Measurements from ENCODE around the gene PLEKHA6. TPM values are rescaled to one million over a fixed set of nuclear protein-coding genes. Genes with fewer than 3 reads are reported as not detected.

Gene PLEKHA6
- total RNA-seq, 1 experiment from 2014 or later: 0.30 TPM

DNA sequence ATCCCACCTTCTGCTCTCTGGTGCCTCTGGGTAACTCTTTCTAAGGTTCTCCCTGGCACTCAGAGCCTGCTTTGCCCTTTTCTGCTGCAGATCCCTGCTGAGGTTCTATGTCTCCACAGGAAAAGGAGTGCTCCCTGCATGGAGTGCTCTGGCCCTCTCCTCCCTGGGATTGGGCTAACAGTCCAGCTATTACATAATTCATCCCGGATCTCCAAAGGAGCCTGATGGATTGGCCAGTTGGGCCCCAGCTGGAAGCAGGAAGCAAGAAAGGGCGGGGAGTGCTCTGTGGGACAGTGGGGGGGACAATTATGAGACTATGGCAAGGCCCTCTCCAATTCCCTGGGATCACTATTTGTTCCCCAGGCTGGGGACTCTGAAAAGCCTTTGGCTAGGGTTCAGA is 94.1 kb downstream of the PLEKHA6 start:
- H3K27ac ChIP-seq (ENCODE audit: low read length): no peak overlapping the region
- H3K9me3 ChIP-seq (ENCODE audit: low read length): no peaks in the 10 kb centered on the region
- no peak overlapping the region for H2AFZ ChIP-seq (ENCODE audit: low read length)
- H3K79me2 ChIP-seq (ENCODE audit: low read length): no peaks in the 10 kb centered on the region
- H3K9ac ChIP-seq (ENCODE audit: low read length): no peak overlapping the region
- H3K27me3 ChIP-seq (ENCODE audit: low read length): no peaks in the 10 kb centered on the region
- no peaks in the 10 kb centered on the region for H3K36me3 ChIP-seq (ENCODE audit: insufficient read depth, low read length)
- no peak overlapping the region for H3K4me2 ChIP-seq (ENCODE audit: low read depth, low read length, poor library complexity, severe bottlenecking)
- H4K20me1 ChIP-seq (ENCODE audit: insufficient read depth, low read depth, low read length): no peaks in the 10 kb centered on the region
- no peak for DNase-seq
- H3K9me2 ChIP-seq (replicated peaks; ENCODE audit: insufficient read depth, low read length): no peaks in the 10 kb centered on the region
- no peaks in the 10 kb centered on the region for H3K4me1 ChIP-seq (ENCODE audit: low read length)
- no peak overlapping the region for H3K4me3 ChIP-seq (ENCODE audit: low read length)

GRCh38 chr1:204264805-204265204 is 94.9 kb downstream of the PLEKHA6 start:
- H3K27me3 ChIP-seq (ENCODE audit: low read length): no peaks in the 10 kb centered on the region
- H3K4me2 ChIP-seq (ENCODE audit: low read depth, low read length, poor library complexity, severe bottlenecking): no peak overlapping the region
- no peaks in the 10 kb centered on the region for H3K9me2 ChIP-seq (replicated peaks; ENCODE audit: insufficient read depth, low read length)
- H4K20me1 ChIP-seq (ENCODE audit: insufficient read depth, low read depth, low read length): no peaks in the 10 kb centered on the region
- no peaks in the 10 kb centered on the region for H3K4me1 ChIP-seq (ENCODE audit: low read length)
- no peak for DNase-seq
- no peaks in the 10 kb centered on the region for H3K79me2 ChIP-seq (ENCODE audit: low read length)
- H3K9me3 ChIP-seq (ENCODE audit: low read length): no peaks in the 10 kb centered on the region
- no peak overlapping the region for H3K4me3 ChIP-seq (ENCODE audit: low read length)
- no peak overlapping the region for H3K27ac ChIP-seq (ENCODE audit: low read length)
- no peak overlapping the region for H2AFZ ChIP-seq (ENCODE audit: low read length)
- no peak overlapping the region for H3K9ac ChIP-seq (ENCODE audit: low read length)
- no peaks in the 10 kb centered on the region for H3K36me3 ChIP-seq (ENCODE audit: insufficient read depth, low read length)

- H3K79me2 ChIP-seq (ENCODE audit: low read length): no peaks in the 10 kb centered on the region
- H3K9me2 ChIP-seq (replicated peaks; ENCODE audit: insufficient read depth, low read length): no peaks in the 10 kb centered on the region
- H3K4me2 ChIP-seq (ENCODE audit: low read depth, low read length, poor library complexity, severe bottlenecking): no peak overlapping the region
- H3K4me3 ChIP-seq (ENCODE audit: low read length): no peak overlapping the region
- no peak overlapping the region for H3K27ac ChIP-seq (ENCODE audit: low read length)
- no peak for DNase-seq
- H2AFZ ChIP-seq (ENCODE audit: low read length): no peak overlapping the region
- no peaks in the 10 kb centered on the region for H3K27me3 ChIP-seq (ENCODE audit: low read length)
- H3K4me1 ChIP-seq (ENCODE audit: low read length): no peaks in the 10 kb centered on the region
- H4K20me1 ChIP-seq (ENCODE audit: insufficient read depth, low read depth, low read length): no peaks in the 10 kb centered on the region
- no peak overlapping the region for H3K9ac ChIP-seq (ENCODE audit: low read length)
- no peaks in the 10 kb centered on the region for H3K36me3 ChIP-seq (ENCODE audit: insufficient read depth, low read length)
- no peaks in the 10 kb centered on the region for H3K9me3 ChIP-seq (ENCODE audit: low read length)
Observed at GRCh38 chr1:204263254-204263910, 96.3 kb downstream of the PLEKHA6 start.

DNA sequence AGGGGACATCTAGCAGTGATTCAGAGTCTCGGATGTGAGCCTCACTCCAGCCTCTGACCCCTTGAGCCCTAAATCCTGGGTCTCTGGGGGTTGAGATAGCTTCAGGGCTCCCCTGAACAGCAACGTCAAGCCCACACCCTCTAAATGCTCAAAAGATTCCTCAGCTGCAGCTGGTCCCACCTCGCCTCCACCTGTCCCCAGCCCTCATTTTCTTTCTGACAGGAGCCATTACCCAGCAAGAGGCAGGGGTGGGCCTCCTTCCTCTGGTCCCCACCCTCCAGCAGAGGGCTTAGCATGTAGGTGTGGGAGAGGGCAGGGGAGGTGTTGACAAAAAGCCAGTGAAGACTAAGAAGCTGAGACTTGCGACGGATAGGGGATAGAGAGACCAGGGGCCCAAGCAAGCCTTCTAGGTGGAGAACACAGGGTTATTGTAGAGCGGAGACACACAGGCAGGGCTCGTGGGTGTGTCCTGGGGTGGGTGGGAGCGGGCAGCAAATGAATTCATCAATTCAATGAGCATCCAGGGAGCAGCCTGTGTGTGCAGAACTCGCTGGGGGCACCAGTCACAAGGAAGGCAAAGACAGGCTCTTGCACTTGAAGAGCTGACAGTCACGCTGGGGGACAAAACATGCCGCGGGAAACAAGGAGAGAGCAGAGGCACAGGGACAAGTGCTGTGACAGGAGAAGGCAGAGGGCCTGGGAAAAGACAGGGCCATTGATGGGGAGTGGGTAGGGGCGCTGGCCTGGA is 97.0 kb downstream of the PLEKHA6 start:
- H2AFZ ChIP-seq (ENCODE audit: low read length): no peak overlapping the region
- DNase-seq: no peak
- no peak overlapping the region for H3K27ac ChIP-seq (ENCODE audit: low read length)
- H3K9me3 ChIP-seq (ENCODE audit: low read length): no peaks in the 10 kb centered on the region
- H3K4me3 ChIP-seq (ENCODE audit: low read length): no peak overlapping the region
- no peaks in the 10 kb centered on the region for H3K9me2 ChIP-seq (replicated peaks; ENCODE audit: insufficient read depth, low read length)
- no peaks in the 10 kb centered on the region for H3K36me3 ChIP-seq (ENCODE audit: insufficient read depth, low read length)
- no peaks in the 10 kb centered on the region for H3K79me2 ChIP-seq (ENCODE audit: low read length)
- no peaks in the 10 kb centered on the region for H3K4me1 ChIP-seq (ENCODE audit: low read length)
- no peaks in the 10 kb centered on the region for H4K20me1 ChIP-seq (ENCODE audit: insufficient read depth, low read depth, low read length)
- no peak overlapping the region for H3K9ac ChIP-seq (ENCODE audit: low read length)
- no peaks in the 10 kb centered on the region for H3K27me3 ChIP-seq (ENCODE audit: low read length)
- H3K4me2 ChIP-seq (ENCODE audit: low read depth, low read length, poor library complexity, severe bottlenecking): no peak overlapping the region

- Histone ChIP-seq H4K20me1 (ENCODE audit: insufficient read depth, low read depth, low read length) (no peaks in the 10 kb centered on the region), H3K27me3 (ENCODE audit: low read length) (no peaks in the 10 kb centered on the region), H3K4me2 (ENCODE audit: low read depth, low read length, poor library complexity, severe bottlenecking) (no peak overlapping the region), H3K27ac (ENCODE audit: low read length) (no peak overlapping the region), H3K9ac (ENCODE audit: low read length) (no peak overlapping the region), H3K4me3 (ENCODE audit: low read length) (no peak overlapping the region), H3K4me1 (ENCODE audit: low read length) (no peaks in the 10 kb centered on the region), H3K9me2 (replicated peaks; ENCODE audit: insufficient read depth, low read length) (no peaks in the 10 kb centered on the region), H2AFZ (ENCODE audit: low read length) (no peak overlapping the region), H3K79me2 (ENCODE audit: low read length) (no peaks in the 10 kb centered on the region), H3K36me3 (ENCODE audit: insufficient read depth, low read length) (no peaks in the 10 kb centered on the region), H3K9me3 (ENCODE audit: low read length) (no peaks in the 10 kb centered on the region)
- DNase-seq: no peak
Observed at GRCh38 chr1:204261746-204262505, 97.8 kb downstream of the PLEKHA6 start.

- no peaks in the 10 kb centered on the region for H3K9me3 ChIP-seq (ENCODE audit: low read length)
- no peaks in the 10 kb centered on the region for H4K20me1 ChIP-seq (ENCODE audit: insufficient read depth, low read depth, low read length)
- DNase-seq: no peak
Observed at GRCh38 chr1:204261266-204261665, 98.5 kb downstream of the PLEKHA6 start.

DNA sequence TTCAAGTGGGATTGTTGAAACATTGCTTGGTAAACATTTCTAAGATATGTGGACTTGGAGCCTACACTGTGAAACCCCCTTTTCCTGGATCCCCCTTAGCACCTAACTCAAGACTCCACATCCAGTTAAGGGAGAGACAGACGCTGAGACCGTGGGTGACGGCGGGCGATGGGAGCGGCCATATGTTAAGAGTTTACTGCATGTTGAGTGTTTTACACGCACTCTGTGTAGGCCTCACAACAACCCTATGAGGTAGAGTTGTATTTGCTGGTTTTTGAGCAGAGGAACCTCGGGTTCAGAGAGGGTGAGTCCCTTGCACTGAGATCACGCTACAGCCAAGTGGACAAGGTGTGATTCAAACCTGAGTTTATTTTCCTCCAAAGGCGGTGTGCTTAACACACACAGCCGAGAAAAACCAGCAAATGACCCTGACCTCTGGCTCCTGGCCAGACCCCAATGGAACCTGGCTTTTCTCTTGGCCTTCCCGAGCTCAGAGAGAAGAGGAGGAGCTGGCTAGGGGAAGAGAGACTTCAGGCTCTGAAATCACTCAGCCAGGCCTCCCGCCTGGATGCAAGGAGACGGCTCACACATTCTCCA is 99.0 kb downstream of the PLEKHA6 start:
- Histone ChIP-seq H3K36me3 (ENCODE audit: insufficient read depth, low read length) (no peaks in the 10 kb centered on the region), H3K27me3 (ENCODE audit: low read length) (no peaks in the 10 kb centered on the region), H3K9me3 (ENCODE audit: low read length) (no peaks in the 10 kb centered on the region), H3K9ac (ENCODE audit: low read length) (no peak overlapping the region), H3K27ac (ENCODE audit: low read length) (no peak overlapping the region), H3K79me2 (ENCODE audit: low read length) (no peaks in the 10 kb centered on the region), H3K4me2 (ENCODE audit: low read depth, low read length, poor library complexity, severe bottlenecking) (no peak overlapping the region), H4K20me1 (ENCODE audit: insufficient read depth, low read depth, low read length) (no peaks in the 10 kb centered on the region), H3K4me3 (ENCODE audit: low read length) (no peak overlapping the region), H3K9me2 (replicated peaks; ENCODE audit: insufficient read depth, low read length) (no peaks in the 10 kb centered on the region), H2AFZ (ENCODE audit: low read length) (no peak overlapping the region), H3K4me1 (ENCODE audit: low read length) (no peaks in the 10 kb centered on the region)
- no peak for DNase-seq

More at GRCh38 chr1:204261266-204261665, 98.5 kb downstream of the PLEKHA6 start:
- Histone ChIP-seq H3K27me3 (ENCODE audit: low read length) (no peaks in the 10 kb centered on the region), H3K9ac (ENCODE audit: low read length) (no peak overlapping the region), H3K79me2 (ENCODE audit: low read length) (no peaks in the 10 kb centered on the region), H3K4me3 (ENCODE audit: low read length) (no peak overlapping the region), H3K9me2 (replicated peaks; ENCODE audit: insufficient read depth, low read length) (no peaks in the 10 kb centered on the region), H2AFZ (ENCODE audit: low read length) (no peak overlapping the region), H3K36me3 (ENCODE audit: insufficient read depth, low read length) (no peaks in the 10 kb centered on the region), H3K27ac (ENCODE audit: low read length) (no peak overlapping the region), H3K4me2 (ENCODE audit: low read depth, low read length, poor library complexity, severe bottlenecking) (no peak overlapping the region), H3K4me1 (ENCODE audit: low read length) (no peaks in the 10 kb centered on the region)

DNA sequence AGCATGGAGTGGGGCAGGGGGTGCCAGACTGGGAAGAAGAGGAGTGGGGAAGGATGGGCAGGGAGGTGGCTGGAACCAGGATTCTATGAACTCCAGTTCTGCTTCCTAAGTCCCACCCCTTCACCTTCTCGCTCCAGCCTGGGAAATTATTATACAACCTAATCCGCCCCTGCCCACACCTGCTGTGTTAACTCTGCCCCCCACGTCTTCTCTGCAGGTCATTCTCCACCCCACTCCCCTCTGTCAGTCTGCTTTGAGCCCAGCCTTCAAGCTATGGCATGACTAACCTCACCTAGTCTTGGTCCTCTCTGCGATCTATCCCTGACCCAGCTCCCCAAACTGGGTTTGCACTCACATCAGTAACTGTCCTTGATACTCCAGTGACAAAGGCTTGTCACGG is 99.9 kb downstream of the PLEKHA6 start:
- DNase-seq: no peak
- Histone ChIP-seq H3K4me1 (ENCODE audit: low read length) (no peaks in the 10 kb centered on the region), H3K4me3 (ENCODE audit: low read length) (no peak overlapping the region), H3K36me3 (ENCODE audit: insufficient read depth, low read length) (no peaks in the 10 kb centered on the region), H3K9ac (ENCODE audit: low read length) (no peak overlapping the region), H4K20me1 (ENCODE audit: insufficient read depth, low read depth, low read length) (no peaks in the 10 kb centered on the region), H3K9me2 (replicated peaks; ENCODE audit: insufficient read depth, low read length) (no peaks in the 10 kb centered on the region), H3K27ac (ENCODE audit: low read length) (no peak overlapping the region), H3K9me3 (ENCODE audit: low read length) (no peaks in the 10 kb centered on the region), H3K27me3 (ENCODE audit: low read length) (no peaks in the 10 kb centered on the region), H3K4me2 (ENCODE audit: low read depth, low read length, poor library complexity, severe bottlenecking) (no peak overlapping the region), H3K79me2 (ENCODE audit: low read length) (no peaks in the 10 kb centered on the region), H2AFZ (ENCODE audit: low read length) (no peak overlapping the region)

Measured in Karpas-422 (cell line).